ENCODE results near the gene TMEM131L.
A peak's percentile ranks its signal among the peaks of the same experiment; 100 is the strongest.

TMEM131L gene

GRCh38 chr4:153573881-153574802 is 108.0 kb downstream of the TMEM131L start:
- TF ChIP-seq ZBTB7A (IDR thresholded peaks at IDR 0.05; ENCODE audit: low read depth) (no peak), RAD21 (IDR thresholded peaks at IDR 0.05; ENCODE audit: low read depth) (peak; percentile 79), EP300 (IDR thresholded peaks at IDR 0.05; ENCODE audit: borderline replicate concordance) (no peak), TEAD4 (IDR thresholded peaks at IDR 0.05) (no peak), TCF12 (IDR thresholded peaks at IDR 0.05; ENCODE audit: low read depth) (no peak), TAF1 (IDR thresholded peaks at IDR 0.05; ENCODE audit: low read depth) (no peak), USF1 (IDR thresholded peaks at IDR 0.05) (no peak), YY1 (IDR thresholded peaks at IDR 0.05; ENCODE audit: low read depth) (no peak), EGR1 (IDR thresholded peaks at IDR 0.05) (no peak)

DNA sequence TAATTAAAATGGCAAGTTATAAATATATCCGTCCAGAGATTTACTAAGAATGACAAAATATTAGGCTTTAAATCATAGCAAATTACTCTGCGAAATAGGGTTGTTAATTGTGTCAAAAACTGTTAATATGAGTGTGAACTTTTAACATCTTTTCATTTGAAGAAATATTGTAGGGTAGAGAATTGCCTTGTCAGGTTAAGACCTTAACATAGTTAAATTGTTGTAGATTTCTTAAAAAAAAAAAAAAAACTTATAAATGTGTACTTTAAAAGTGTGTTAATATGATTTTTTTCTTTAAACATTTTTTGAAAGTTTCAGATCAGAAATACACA is 110.2 kb downstream of the TMEM131L start:
- TF ChIP-seq RAD21 (IDR thresholded peaks at IDR 0.05; ENCODE audit: low read depth) (no peak), FOXM1 (IDR thresholded peaks at IDR 0.05; ENCODE audit: borderline replicate concordance, low read depth) (no peak), NFIC (IDR thresholded peaks at IDR 0.05) (no peak), TAF1 (IDR thresholded peaks at IDR 0.05; ENCODE audit: low read depth) (no peak)

GRCh38 chr4:153577053-153577452 is 110.9 kb downstream of the TMEM131L start:
- TF ChIP-seq EGR1 (IDR thresholded peaks at IDR 0.05) (no peak), TAF1 (IDR thresholded peaks at IDR 0.05; ENCODE audit: low read depth) (no peak), TEAD4 (IDR thresholded peaks at IDR 0.05) (no peak), YY1 (IDR thresholded peaks at IDR 0.05; ENCODE audit: low read depth) (no peak), CREB1 (IDR thresholded peaks at IDR 0.05; ENCODE audit: low read depth) (no peak), FOXM1 (IDR thresholded peaks at IDR 0.05; ENCODE audit: borderline replicate concordance, low read depth) (no peak), CEBPB (IDR thresholded peaks at IDR 0.05) (no peak)
- TF ChIP-seq, protein P1, sequence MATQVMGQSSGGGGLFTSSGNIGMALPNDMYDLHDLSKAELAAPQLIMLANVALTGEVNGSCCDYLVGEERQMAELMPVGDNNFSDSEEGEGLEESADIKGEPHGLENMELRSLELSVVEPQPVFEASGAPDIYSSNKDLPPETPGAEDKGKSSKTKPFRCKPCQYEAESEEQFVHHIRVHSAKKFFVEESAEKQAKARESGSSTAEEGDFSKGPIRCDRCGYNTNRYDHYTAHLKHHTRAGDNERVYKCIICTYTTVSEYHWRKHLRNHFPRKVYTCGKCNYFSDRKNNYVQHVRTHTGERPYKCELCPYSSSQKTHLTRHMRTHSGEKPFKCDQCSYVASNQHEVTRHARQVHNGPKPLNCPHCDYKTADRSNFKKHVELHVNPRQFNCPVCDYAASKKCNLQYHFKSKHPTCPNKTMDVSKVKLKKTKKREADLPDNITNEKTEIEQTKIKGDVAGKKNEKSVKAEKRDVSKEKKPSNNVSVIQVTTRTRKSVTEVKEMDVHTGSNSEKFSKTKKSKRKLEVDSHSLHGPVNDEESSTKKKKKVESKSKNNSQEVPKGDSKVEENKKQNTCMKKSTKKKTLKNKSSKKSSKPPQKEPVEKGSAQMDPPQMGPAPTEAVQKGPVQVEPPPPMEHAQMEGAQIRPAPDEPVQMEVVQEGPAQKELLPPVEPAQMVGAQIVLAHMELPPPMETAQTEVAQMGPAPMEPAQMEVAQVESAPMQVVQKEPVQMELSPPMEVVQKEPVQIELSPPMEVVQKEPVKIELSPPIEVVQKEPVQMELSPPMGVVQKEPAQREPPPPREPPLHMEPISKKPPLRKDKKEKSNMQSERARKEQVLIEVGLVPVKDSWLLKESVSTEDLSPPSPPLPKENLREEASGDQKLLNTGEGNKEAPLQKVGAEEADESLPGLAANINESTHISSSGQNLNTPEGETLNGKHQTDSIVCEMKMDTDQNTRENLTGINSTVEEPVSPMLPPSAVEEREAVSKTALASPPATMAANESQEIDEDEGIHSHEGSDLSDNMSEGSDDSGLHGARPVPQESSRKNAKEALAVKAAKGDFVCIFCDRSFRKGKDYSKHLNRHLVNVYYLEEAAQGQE (IDR thresholded peaks at IDR 0.05; ENCODE audit: low read depth): no peak

GRCh38 chr4:153579410-153579809 is 113.2 kb downstream of the TMEM131L start:
- TF ChIP-seq CEBPB (IDR thresholded peaks at IDR 0.05): no peak
- no peak for TF ChIP-seq TCF12 (IDR thresholded peaks at IDR 0.05; ENCODE audit: low read depth)
- no peak for TF ChIP-seq EP300 (IDR thresholded peaks at IDR 0.05; ENCODE audit: borderline replicate concordance)
- TF ChIP-seq, protein P1 (IDR thresholded peaks at IDR 0.05; ENCODE audit: low read depth): no peak
- TF ChIP-seq NFIC (IDR thresholded peaks at IDR 0.05): no peak
- no peak for TF ChIP-seq TAF1 (IDR thresholded peaks at IDR 0.05; ENCODE audit: low read depth)
- no peak for TF ChIP-seq CREB1 (IDR thresholded peaks at IDR 0.05; ENCODE audit: low read depth)
- no peak for TF ChIP-seq RAD21 (IDR thresholded peaks at IDR 0.05; ENCODE audit: low read depth)
- TF ChIP-seq USF1 (IDR thresholded peaks at IDR 0.05): no peak
- TF ChIP-seq YY1 (IDR thresholded peaks at IDR 0.05; ENCODE audit: low read depth): no peak
- no peak for TF ChIP-seq FOXM1 (IDR thresholded peaks at IDR 0.05; ENCODE audit: borderline replicate concordance, low read depth)
- no peak for TF ChIP-seq ZBTB7A (IDR thresholded peaks at IDR 0.05; ENCODE audit: low read depth)
- no peak for TF ChIP-seq TEAD4 (IDR thresholded peaks at IDR 0.05)
- no peak for TF ChIP-seq MAX (IDR thresholded peaks at IDR 0.05)
- TF ChIP-seq EGR1 (IDR thresholded peaks at IDR 0.05): no peak

- no peak for TF ChIP-seq YY1 (IDR thresholded peaks at IDR 0.05; ENCODE audit: low read depth)
- no peak for TF ChIP-seq USF1 (IDR thresholded peaks at IDR 0.05)
Measured at GRCh38 chr4:153579872-153580271, 113.7 kb downstream of the TMEM131L start.

All from Ishikawa (cell line).